ENCODE data around the gene RRP8. TPM values are rescaled to one million over a fixed set of nuclear protein-coding genes. Genes with fewer than 3 reads are reported as not detected.
A peak's percentile ranks its signal among the peaks of the same experiment; 100 is the strongest.

RRP8 gene
- total and polyA plus RNA-seq, 9 of the 15 experiments (the other 6 are each of a cell fraction or from before 2014, with no cell fraction given) = 5.7 to 47.3 (median 32.6) TPM

GRCh38 chr11:6606471-6607189 is 3.2 kb upstream of the RRP8 start (continued):
- TF ChIP-seq ZBTB11 (CRISPR knock-in tag; IDR thresholded peaks at IDR 0.05) (peak in 1 of 3 experiments; percentile 54; a peak in 1 of 6 replicates), SRSF3 (IDR thresholded peaks at IDR 0.05; ENCODE audit: insufficient read depth, low read length) (no peak), ATF7 (IDR thresholded peaks at IDR 0.05) (peak; percentile 97), TAF1 (IDR thresholded peaks at IDR 0.05; ENCODE audit: control insufficient read depth, extremely low read depth, insufficient read depth, low read length, severe bottlenecking) (peak; percentile 34), ZNF609 (CRISPR knock-in tag; IDR thresholded peaks at IDR 0.05; ENCODE audit: borderline replicate concordance) (no peak), MAFK (IDR thresholded peaks at IDR 0.05; ENCODE audit: low read length) (no peak), DPF2 (IDR thresholded peaks at IDR 0.05) (peak; percentile 60; the same call in 1 of the 2 replicates)

Data from K562 (cell line).